Measurements from ENCODE around the gene ALK. TPM values are rescaled to one million over a fixed set of nuclear protein-coding genes. Genes with fewer than 3 reads are reported as not detected.

The ALK gene
- total RNA-seq, 1 experiment from 2014 or later = not detected

DNA sequence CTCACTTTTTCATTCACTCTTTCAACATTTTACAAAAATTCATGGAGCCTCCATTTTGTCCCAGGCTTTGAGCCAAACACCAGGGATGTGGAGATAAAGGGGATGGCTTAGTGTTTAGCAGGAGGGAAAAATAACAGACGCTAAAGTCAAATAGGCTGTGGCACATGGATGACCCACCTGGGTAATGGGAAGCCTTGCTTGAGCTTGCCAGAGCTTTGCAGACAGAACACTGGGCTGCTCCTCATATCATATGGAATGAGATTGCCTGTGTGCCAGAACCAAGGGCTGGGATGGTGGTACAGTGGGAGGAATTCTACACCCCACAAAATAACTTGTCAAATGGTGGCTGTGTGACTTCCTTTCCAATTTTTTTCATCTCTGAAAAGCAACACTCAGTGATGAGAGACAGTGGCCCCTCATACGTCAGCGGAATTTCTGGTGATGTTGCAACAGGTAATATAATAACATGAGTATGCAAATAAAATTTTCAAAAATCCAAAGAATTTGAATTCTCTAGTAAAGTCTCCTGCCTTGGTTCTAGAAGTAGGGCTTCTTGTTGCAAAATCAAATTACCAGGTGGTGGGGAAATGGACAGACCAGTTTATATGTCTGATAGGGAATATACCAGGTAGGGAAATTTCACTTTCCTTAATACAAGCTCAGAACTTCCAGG is 553.3 kb downstream of the ALK start:
- Histone ChIP-seq H4K5ac (ENCODE audit: insufficient read length, low read depth, low read length) (no peak overlapping the region), H3K9ac (ENCODE audit: extremely low read depth, insufficient read length, low read length) (no peak overlapping the region), H3T11ph (ENCODE audit: low read length) (no peak overlapping the region), H3K27ac (ENCODE audit: insufficient read length, low read depth, low read length) (no peak overlapping the region), H3K23ac (ENCODE audit: insufficient read length, low read depth, low read length) (no peak overlapping the region), H2AFZ (ENCODE audit: low read length) (no peak overlapping the region), H2BK15ac (ENCODE audit: low read depth, low read length) (no peak overlapping the region), H3K9me3 (ENCODE audit: control insufficient read depth, low read depth, low read length) (no peaks in the 10 kb centered on the region), H2BK20ac (ENCODE audit: low read depth, low read length, poor library complexity, severe bottlenecking) (no peak overlapping the region), H2BK120ac (ENCODE audit: low read depth, low read length, poor library complexity, severe bottlenecking) (no peak overlapping the region), H3K27me3 (ENCODE audit: insufficient read depth, low read length) (no peaks in the 10 kb centered on the region), H3K14ac (ENCODE audit: insufficient read depth, low read length) (no peak overlapping the region), H2AK5ac (ENCODE audit: insufficient read length, low read length) (no peak overlapping the region), H3K79me1 (ENCODE audit: insufficient read depth, low read depth, low read length, poor library complexity, severe bottlenecking) (no peaks in the 10 kb centered on the region), H3K18ac (ENCODE audit: insufficient read length, low read depth, low read length) (no peak overlapping the region), H3K56ac (ENCODE audit: insufficient read length, low read depth, low read length) (no peak overlapping the region), H3K4me2 (ENCODE audit: insufficient read depth, insufficient read length, low read length) (no peak overlapping the region), H4K8ac (replicated peaks; ENCODE audit: insufficient read length, low read depth, low read length) (no peak overlapping the region), H3K79me2 (ENCODE audit: insufficient read depth, low read length) (no peaks in the 10 kb centered on the region), H3K4me1 (ENCODE audit: insufficient read depth, low read length) (no peaks in the 10 kb centered on the region), H4K91ac (ENCODE audit: insufficient read length, low read depth, low read length) (no peak overlapping the region), H3K4ac (ENCODE audit: low read depth, low read length) (no peak overlapping the region), H2BK12ac (ENCODE audit: insufficient read length, low read depth, low read length) (no peak overlapping the region), H4K20me1 (ENCODE audit: control insufficient read depth, insufficient read depth, insufficient read length) (no peaks in the 10 kb centered on the region), H2BK5ac (ENCODE audit: insufficient read length, low read length) (no peak overlapping the region), H3K23me2 (ENCODE audit: insufficient read length, low read depth, low read length, poor library complexity, severe bottlenecking) (no peaks in the 10 kb centered on the region)
- WGBS (ENCODE audit: extremely low coverage, insufficient read length, low lambda C conversion rate) = no CpG with 5 or more reads among the region's 3 CpGs
- Mint-ChIP-seq H3K27ac (no peak overlapping the region), H3K4me3 (no peak overlapping the region), H3K27me3 (ENCODE audit: low read depth) (peaks cover 5% of the 10 kb centered on the region; the same call in 1 of the 2 replicates), H3K36me3 (ENCODE audit: insufficient read depth in 1 of 3, low read depth in 3 of 3) (no peaks in the 10 kb centered on the region; a peak in 1 of 7 replicates), H3K4me1 (0 out of 4 replicates have a peak, but pooled peaks cover 0 to 2% of the 10 kb centered on the region in 2 experiments), H3K9me3 (no peaks in the 10 kb centered on the region; a peak in 1 of 5 replicates)
- TF ChIP-seq, protein P1, sequence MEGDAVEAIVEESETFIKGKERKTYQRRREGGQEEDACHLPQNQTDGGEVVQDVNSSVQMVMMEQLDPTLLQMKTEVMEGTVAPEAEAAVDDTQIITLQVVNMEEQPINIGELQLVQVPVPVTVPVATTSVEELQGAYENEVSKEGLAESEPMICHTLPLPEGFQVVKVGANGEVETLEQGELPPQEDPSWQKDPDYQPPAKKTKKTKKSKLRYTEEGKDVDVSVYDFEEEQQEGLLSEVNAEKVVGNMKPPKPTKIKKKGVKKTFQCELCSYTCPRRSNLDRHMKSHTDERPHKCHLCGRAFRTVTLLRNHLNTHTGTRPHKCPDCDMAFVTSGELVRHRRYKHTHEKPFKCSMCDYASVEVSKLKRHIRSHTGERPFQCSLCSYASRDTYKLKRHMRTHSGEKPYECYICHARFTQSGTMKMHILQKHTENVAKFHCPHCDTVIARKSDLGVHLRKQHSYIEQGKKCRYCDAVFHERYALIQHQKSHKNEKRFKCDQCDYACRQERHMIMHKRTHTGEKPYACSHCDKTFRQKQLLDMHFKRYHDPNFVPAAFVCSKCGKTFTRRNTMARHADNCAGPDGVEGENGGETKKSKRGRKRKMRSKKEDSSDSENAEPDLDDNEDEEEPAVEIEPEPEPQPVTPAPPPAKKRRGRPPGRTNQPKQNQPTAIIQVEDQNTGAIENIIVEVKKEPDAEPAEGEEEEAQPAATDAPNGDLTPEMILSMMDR (conservative IDR thresholded peaks at IDR 0.05) = no peak
- no peak for DNase-seq
